Middle frontal gyrus (tissue), 1 donor: ENCODE measurements around the gene ATXN7L3.
A peak's percentile ranks its signal among the peaks of the same experiment; 100 is the strongest.
"Not testable (repeated sequence)": the region's sequence is repeated elsewhere in the genome, so short reads cannot be mapped to it uniquely, and the experiment has no call there.

Source experiments
- DNase-seq: peaks from one replicate; pipeline ENCODE4 v3.0.0-alpha.2; 2015; ENCODE audit warnings: low spot score; ENCODE audit errors: extremely low spot score

Gene ATXN7L3

GRCh38 chr17:44199553-44200477, at the start of gene ATXN7L3:
TSS of gene ATXN7L3 (minus strand) at chr17:44199884. CDS start at chr17:44198070, 1,814 bp downstream.
- DNase-seq: peak; percentile 85

GRCh38 chr17:44247876-44248736, 48.4 kb upstream of the ATXN7L3 start:
- no peak for DNase-seq

- no peak for DNase-seq
Observed at GRCh38 chr17:44247440-44247841, 47.8 kb upstream of the ATXN7L3 start.

GRCh38 chr17:44241106-44241624, 41.5 kb upstream of the ATXN7L3 start:
- DNase-seq: no peak

- not testable (repeated sequence) for DNase-seq
Observed at GRCh38 chr17:44237886-44238285, 38.2 kb upstream of the ATXN7L3 start.

GRCh38 chr17:44236444-44236991, 36.8 kb upstream of the ATXN7L3 start:
- no peak for DNase-seq

- DNase-seq: no peak
Observed at GRCh38 chr17:44235583-44235936, 35.9 kb upstream of the ATXN7L3 start.

- no peak for DNase-seq
Observed at GRCh38 chr17:44233582-44233981, 33.9 kb upstream of the ATXN7L3 start.

- no peak for DNase-seq
Observed at GRCh38 chr17:44232061-44232460, 32.4 kb upstream of the ATXN7L3 start.

- no peak for DNase-seq
Observed at GRCh38 chr17:44230140-44230539, 30.5 kb upstream of the ATXN7L3 start.

GRCh38 chr17:44229090-44229489, 29.4 kb upstream of the ATXN7L3 start:
- no peak for DNase-seq

GRCh38 chr17:44223541-44224071, 23.9 kb upstream of the ATXN7L3 start:
- peak; percentile 7 for DNase-seq

GRCh38 chr17:44222112-44222869, 22.6 kb upstream of the ATXN7L3 start:
- DNase-seq: peak; percentile 79

GRCh38 chr17:44221862-44222111, 22.1 kb upstream of the ATXN7L3 start:
- DNase-seq: no peak

- DNase-seq: peak; percentile 66
Observed at GRCh38 chr17:44221084-44221861, 21.6 kb upstream of the ATXN7L3 start.

GRCh38 chr17:44220213-44221083, 20.8 kb upstream of the ATXN7L3 start:
- DNase-seq: no peak

- no peak for DNase-seq
Observed at GRCh38 chr17:44219616-44220212, 20.0 kb upstream of the ATXN7L3 start, which contains the start of gene UBTF. TSS of gene UBTF (minus strand) at chr17:44219675. CDS start at chr17:44218229, 1,446 bp downstream.

- no peak for DNase-seq
Observed at GRCh38 chr17:44219108-44219615, 19.5 kb upstream of the ATXN7L3 start.
